CD4-positive, alpha-beta T cell treated with Interleukin-2 at 100 ng/mL for 4 hours (primary cell): Measurements from ENCODE around the gene DGKA.
"Not testable (repeated sequence)": the region's sequence is repeated elsewhere in the genome, so short reads cannot be mapped to it uniquely, and the experiment has no call there.

Source experiments
- DNase-seq: peaks from one replicate; pipeline ENCODE4 v3.0.0-alpha.2; 2020; ENCODE audit warnings: low spot score

DGKA gene

DNA sequence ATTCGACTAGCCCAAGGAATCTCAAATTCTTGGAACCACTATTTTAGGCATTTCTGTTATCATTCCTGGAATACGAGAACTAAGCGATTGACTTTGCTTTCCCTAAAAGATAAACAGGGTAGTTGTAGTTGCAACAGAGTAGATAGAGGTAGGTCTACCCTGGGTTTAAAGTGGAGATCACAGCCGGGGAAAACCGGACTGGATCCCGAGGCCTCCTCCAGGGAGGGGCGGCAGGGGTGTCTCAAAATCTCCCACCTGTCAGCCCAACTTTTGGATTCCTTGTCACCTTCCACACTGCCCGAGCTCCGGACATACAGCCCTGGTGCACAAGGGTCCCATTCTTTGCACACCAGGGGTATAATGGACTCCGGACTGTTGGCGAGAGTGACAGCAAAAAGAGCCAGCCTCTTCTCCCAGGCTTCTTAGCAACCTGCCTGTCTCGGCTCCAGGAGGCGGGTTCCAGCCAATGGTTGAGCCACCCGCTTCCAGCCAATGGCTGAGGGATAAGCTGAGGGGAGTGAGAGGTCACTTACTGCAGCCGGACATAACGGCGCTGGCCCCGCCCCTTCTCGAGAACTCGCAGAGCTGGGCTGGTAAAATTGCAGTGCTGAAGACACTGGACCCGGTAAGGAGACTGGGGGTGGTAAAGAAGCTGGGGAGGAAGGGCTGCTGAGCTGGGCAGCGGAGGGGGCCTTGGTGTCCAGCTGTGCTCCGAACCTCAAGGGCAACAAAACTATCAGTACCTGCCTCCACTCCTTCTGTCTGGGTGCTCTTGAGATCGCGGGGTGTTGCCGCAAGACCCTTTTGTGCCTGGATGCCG, 66.0 kb downstream of the DGKA start, which contains the start of gene SUOX:
Gene SUOX, plus strand, starts transcription at position 562 of the 820 bp plus-strand sequence. CDS start 4,946 bp downstream, outside the sequence.
- peak; percentile 29 for DNase-seq

- DNase-seq, result no peak
Measured at GRCh38 chr12:55997535-55997859, 66.5 kb downstream of the DGKA start.

GRCh38 chr12:55999522-55999921, 68.6 kb downstream of the DGKA start:
- not testable (repeated sequence) for DNase-seq

GRCh38 chr12:55999999-56000540, 69.1 kb downstream of the DGKA start:
- DNase-seq, result not testable (repeated sequence)

- no peak for DNase-seq
Measured at GRCh38 chr12:56001487-56002100, 70.6 kb downstream of the DGKA start.

- not testable (repeated sequence) for DNase-seq
Measured at GRCh38 chr12:56003376-56003775, 72.4 kb downstream of the DGKA start.
